Stimulated activated naive CD8-positive, alpha-beta T cell treated with anti-CD3 and anti-CD28 coated beads, Interleukin-15, Interleukin-2, amounts not matched to agents 100 ng/mL and 50 ng/mL, for 24 hours (primary cell): Measurements from ENCODE around the gene ZNF516.

ENCODE experiments used
- H3K27ac Mint-ChIP-seq: one replicate; pipeline ENCODE4 v1.8.0; 2021; ENCODE audit warnings: mild to moderate bottlenecking, mixed read lengths
- H3K27me3 Mint-ChIP-seq: one replicate; pipeline ENCODE4 v1.8.0; 2021; ENCODE audit warnings: mixed read lengths
- H3K36me3 Mint-ChIP-seq: one replicate; pipeline ENCODE4 v1.8.0; 2021; ENCODE audit warnings: low read depth, mixed read lengths
- H3K4me1 Mint-ChIP-seq: one replicate; pipeline ENCODE4 v1.8.0; 2021; ENCODE audit warnings: low read depth, mixed read lengths
- H3K4me3 Mint-ChIP-seq: one replicate; pipeline ENCODE4 v1.8.0; 2021; ENCODE audit warnings: mild to moderate bottlenecking, mixed read lengths
- H3K9me3 Mint-ChIP-seq: one replicate; pipeline ENCODE4 v1.8.0; 2021; ENCODE audit warnings: mixed read lengths

Gene ZNF516

DNA sequence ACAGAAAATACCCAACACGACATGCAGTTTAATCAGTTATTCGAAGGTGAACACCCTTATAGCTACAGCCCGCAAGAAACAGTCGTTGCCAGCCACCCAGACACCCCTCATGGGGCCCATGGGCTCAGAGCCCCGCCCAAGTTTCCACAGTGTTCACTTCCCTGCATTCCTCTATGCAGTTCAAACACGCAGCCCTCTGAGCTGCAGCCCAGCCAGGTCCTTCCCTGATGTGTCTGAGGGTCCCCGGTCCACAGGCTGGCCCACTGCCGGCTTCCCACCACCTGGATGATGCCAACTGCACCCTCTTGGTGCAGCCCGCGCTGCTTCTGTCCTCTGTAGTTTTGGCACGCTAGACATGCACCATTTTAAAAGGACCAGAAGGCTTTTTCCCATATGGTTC is 87.4 kb downstream of the ZNF516 start:
- Mint-ChIP-seq H3K9me3 (no peaks in the 10 kb centered on the region), H3K36me3 (peaks cover 9% of the 10 kb centered on the region), H3K27ac (no peak overlapping the region), H3K27me3 (no peaks in the 10 kb centered on the region), H3K4me3 (no peak overlapping the region), H3K4me1 (peaks cover 17% of the 10 kb centered on the region)

GRCh38 chr18:76406791-76407190 is 88.3 kb downstream of the ZNF516 start:
- no peak overlapping the region for H3K4me3 Mint-ChIP-seq
- peaks cover 8% of the 10 kb centered on the region for H3K36me3 Mint-ChIP-seq
- peaks cover 17% of the 10 kb centered on the region for H3K4me1 Mint-ChIP-seq
- no peaks in the 10 kb centered on the region for H3K27me3 Mint-ChIP-seq
- no peak overlapping the region for H3K27ac Mint-ChIP-seq
- no peaks in the 10 kb centered on the region for H3K9me3 Mint-ChIP-seq

DNA sequence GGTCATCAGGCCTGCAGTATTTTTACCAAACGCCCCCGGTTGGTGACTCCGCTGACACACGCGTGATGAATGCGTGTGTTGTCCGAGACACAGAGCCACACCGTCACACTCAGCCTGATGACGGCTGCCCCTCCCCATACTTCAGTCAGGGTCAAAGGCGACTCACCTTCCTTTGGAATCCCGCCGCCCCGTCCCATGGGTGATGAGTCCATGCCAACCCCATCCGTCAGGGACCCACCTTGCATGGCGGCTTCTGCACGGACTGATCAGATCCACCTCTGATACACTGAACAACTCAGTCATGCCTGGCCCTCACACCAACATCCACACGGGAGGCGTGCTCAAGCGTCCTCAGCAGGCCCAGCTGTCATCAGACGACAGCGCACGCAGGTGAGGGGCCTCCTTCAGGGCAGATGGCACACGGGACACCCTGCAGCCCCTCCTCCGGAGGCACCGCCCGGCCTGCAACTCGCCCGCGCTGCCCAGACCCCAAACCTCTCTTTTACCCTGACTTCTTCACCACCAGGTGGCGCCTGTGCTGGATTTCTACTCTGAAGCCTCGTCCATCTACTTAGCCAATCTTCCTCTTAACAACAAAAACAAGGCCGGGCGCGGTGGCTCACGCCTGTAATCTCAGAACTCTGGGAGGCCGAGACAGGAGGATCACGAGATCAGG is 89.2 kb downstream of the ZNF516 start:
- H3K27me3 Mint-ChIP-seq, result no peaks in the 10 kb centered on the region
- H3K4me3 Mint-ChIP-seq, result no peak overlapping the region
- no peaks in the 10 kb centered on the region for H3K9me3 Mint-ChIP-seq
- no peak overlapping the region for H3K27ac Mint-ChIP-seq
- peaks cover 8% of the 10 kb centered on the region for H3K36me3 Mint-ChIP-seq
- H3K4me1 Mint-ChIP-seq, result peaks cover 9% of the 10 kb centered on the region

DNA sequence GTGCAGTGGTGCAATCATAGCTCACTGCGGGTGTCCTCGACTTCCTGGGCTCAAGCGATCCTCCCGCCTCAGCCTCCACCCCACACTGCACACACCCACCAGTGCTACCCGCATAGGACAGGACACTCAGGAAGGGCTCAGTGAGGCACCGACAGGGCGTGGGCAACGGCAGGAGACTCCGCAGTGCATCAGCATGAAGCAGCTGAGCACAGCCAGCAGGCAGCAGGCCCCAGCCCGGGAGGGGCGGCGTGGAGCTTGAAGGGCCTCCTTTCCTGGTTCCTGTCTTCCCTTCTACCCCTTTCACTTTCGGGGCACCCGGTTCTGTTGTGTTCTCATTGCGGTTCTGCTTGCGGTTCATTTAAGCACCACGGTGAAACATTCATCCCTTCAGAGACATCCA is 89.8 kb downstream of the ZNF516 start:
- Mint-ChIP-seq H3K36me3 (peaks cover 8% of the 10 kb centered on the region), H3K4me1 (peaks cover 4% of the 10 kb centered on the region), H3K9me3 (no peaks in the 10 kb centered on the region), H3K27ac (no peak overlapping the region), H3K27me3 (no peaks in the 10 kb centered on the region), H3K4me3 (no peak overlapping the region)

- H3K4me1 Mint-ChIP-seq, result peaks cover 2% of the 10 kb centered on the region
- peaks cover under 1% of the 10 kb centered on the region for H3K36me3 Mint-ChIP-seq
- H3K27me3 Mint-ChIP-seq, result no peaks in the 10 kb centered on the region
- H3K4me3 Mint-ChIP-seq, result no peak overlapping the region
- no peaks in the 10 kb centered on the region for H3K9me3 Mint-ChIP-seq
- H3K27ac Mint-ChIP-seq, result no peak overlapping the region
Measured at GRCh38 chr18:76404345-76404831, 90.7 kb downstream of the ZNF516 start.

DNA sequence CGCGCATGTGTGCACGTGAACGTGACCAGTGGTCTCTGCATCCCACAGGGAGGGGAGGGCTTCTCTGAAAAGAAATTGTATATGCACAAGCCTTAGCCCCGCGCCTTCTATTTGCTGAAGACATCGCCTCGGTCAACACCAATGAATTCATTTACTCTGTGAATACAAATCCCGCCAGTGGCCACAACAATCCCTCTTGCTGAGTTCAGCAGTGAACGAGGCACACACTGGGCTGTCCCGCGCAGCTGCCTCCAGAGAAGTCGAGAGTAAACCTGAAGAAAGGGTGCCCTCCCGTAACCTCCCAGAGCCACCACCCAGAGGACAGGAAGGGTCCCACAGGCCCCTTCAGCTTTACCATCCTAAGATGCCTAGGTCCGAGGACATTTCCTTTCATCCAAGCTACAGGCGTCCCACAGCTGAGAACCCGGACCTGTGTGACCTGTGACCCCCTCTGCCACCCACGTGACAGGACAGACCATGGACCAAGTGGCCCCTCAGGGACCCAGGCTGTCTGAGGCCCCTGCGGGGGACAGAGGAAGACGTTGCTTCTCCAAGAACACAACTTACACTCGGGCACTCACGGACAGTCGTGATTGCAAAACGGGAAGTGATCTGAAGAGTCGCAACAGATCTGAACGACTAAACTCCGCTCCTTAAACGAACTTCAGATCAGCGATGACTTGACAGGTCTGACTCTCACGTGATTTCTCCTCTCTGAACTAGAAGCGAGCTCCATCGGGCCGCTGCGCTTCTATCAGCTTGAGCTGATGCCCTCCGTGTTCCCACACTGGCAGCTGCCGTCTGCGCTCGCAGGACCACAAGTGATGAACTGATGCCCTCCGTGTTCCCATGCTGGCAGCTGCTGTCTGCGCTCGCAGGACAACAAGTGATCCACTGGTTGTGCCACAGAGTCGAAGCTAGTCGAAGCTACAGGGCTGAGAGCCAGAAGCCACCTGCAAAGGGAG is 92.7 kb downstream of the ZNF516 start:
- Mint-ChIP-seq H3K9me3 (no peaks in the 10 kb centered on the region), H3K27ac (no peak overlapping the region), H3K27me3 (no peaks in the 10 kb centered on the region), H3K36me3 (no peaks in the 10 kb centered on the region), H3K4me3 (no peak overlapping the region), H3K4me1 (peaks cover 6% of the 10 kb centered on the region)

DNA sequence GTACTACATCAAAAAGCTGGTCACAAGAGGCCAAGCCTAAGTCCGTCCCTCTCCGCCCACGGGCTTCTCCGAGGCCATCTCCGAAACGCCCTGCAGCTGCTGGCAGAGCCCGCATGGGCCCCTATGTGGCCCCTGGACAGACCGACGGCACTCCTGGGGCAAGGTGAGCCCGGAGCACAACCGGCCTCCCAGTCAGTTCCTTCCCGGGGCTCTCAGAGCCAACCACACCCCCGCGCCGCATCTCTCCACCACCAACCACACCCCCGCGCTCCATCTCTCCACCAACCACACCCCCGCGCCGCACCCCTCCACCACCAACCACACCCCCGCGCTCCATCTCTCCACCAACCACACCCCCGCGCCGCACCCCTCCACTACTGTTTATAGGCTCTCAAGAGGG is 93.5 kb downstream of the ZNF516 start:
- Mint-ChIP-seq H3K9me3 (no peaks in the 10 kb centered on the region), H3K4me1 (peaks cover 6% of the 10 kb centered on the region), H3K4me3 (no peak overlapping the region), H3K36me3 (no peaks in the 10 kb centered on the region), H3K27ac (no peak overlapping the region), H3K27me3 (no peaks in the 10 kb centered on the region)

- Mint-ChIP-seq H3K9me3 (no peaks in the 10 kb centered on the region), H3K27ac (no peak overlapping the region), H3K36me3 (no peaks in the 10 kb centered on the region), H3K4me3 (no peak overlapping the region), H3K4me1 (peaks cover 6% of the 10 kb centered on the region), H3K27me3 (no peaks in the 10 kb centered on the region)
Measured at GRCh38 chr18:76399613-76400391, 95.2 kb downstream of the ZNF516 start.

DNA sequence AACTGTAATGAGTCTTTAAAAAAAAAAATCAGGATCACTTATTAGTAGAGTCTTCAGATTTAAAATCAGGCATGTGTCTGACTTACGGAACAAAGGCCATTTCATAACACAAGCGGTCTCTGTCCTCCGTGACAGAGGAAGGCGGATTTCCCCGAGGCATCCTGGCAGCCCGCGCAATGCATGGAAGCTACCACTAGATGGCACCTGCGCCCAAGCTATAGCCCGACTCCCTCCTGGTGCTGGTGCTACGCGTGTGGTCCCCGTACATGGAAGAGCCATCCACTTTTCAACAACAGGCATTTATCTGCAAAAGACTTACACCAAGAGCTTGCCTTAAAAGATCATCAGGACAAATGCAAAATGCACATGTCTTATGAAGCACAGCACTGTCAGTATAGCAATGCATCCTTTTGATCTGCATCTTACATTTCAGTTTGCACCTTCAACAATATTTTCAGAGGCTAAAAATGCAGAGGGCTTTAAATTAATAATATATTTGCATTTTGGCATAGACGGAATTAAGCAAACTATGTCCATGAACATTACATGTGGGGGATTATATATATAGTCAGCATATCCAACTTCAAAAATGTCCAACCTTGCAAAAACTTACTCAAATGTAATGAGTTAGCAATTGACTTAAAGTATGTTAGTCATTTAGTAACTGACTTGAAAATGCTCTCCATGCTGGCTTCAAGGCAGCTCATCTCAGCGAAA is 96.0 kb downstream of the ZNF516 start:
- no peak overlapping the region for H3K27ac Mint-ChIP-seq
- no peaks in the 10 kb centered on the region for H3K9me3 Mint-ChIP-seq
- peaks cover 6% of the 10 kb centered on the region for H3K4me1 Mint-ChIP-seq
- no peak overlapping the region for H3K4me3 Mint-ChIP-seq
- H3K27me3 Mint-ChIP-seq, result no peaks in the 10 kb centered on the region
- H3K36me3 Mint-ChIP-seq, result no peaks in the 10 kb centered on the region

DNA sequence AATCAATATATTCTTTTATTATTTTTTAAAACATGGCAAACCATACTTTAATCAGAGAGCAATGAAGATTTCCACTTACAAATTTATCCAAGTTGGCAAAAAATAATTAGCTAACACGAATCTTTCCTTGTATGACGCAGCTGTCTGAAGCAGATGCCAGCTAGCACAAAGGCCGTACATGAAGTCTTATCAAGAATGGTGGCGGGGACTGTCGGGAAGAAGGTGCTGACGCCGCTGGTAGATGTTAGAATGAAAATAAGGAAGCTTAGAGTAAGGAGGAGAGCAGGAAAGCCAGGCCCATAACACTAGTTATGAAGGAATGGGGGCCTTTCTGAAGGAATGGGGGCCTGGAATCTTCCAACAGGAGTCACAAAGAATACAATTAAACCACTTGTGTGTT is 96.7 kb downstream of the ZNF516 start:
- Mint-ChIP-seq H3K9me3 (no peaks in the 10 kb centered on the region), H3K27ac (no peak overlapping the region), H3K36me3 (no peaks in the 10 kb centered on the region), H3K4me1 (peaks cover 6% of the 10 kb centered on the region), H3K27me3 (no peaks in the 10 kb centered on the region), H3K4me3 (no peak overlapping the region)

GRCh38 chr18:76397631-76398030 is 97.4 kb downstream of the ZNF516 start:
- H3K36me3 Mint-ChIP-seq, result no peaks in the 10 kb centered on the region
- no peak overlapping the region for H3K4me3 Mint-ChIP-seq
- no peak overlapping the region for H3K27ac Mint-ChIP-seq
- no peaks in the 10 kb centered on the region for H3K27me3 Mint-ChIP-seq
- peaks cover 6% of the 10 kb centered on the region for H3K4me1 Mint-ChIP-seq
- no peaks in the 10 kb centered on the region for H3K9me3 Mint-ChIP-seq

DNA sequence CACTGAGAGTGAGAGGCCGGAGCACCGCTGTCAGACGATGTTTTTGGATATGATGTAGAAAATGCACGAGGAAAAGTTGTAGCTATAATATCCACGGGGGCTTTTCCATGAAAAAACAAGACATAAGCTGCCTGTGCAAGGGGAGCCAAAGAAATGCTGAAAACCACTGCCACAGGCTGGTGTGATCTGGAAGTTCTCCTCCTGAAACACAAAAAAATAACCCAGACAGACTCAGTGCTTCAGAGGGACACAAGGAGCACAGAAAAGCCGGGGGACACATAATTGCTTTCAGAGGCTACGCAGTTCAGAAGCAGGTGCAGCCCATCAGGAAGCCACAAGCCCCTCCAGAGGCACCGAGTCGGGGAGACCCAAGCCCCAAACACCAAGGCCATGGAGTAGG is 98.2 kb downstream of the ZNF516 start:
- Mint-ChIP-seq H3K27ac (no peak overlapping the region), H3K36me3 (no peaks in the 10 kb centered on the region), H3K9me3 (no peaks in the 10 kb centered on the region), H3K4me1 (peaks cover 6% of the 10 kb centered on the region), H3K4me3 (no peak overlapping the region), H3K27me3 (no peaks in the 10 kb centered on the region)

- no peak overlapping the region for H3K27ac Mint-ChIP-seq
- H3K9me3 Mint-ChIP-seq, result no peaks in the 10 kb centered on the region
- H3K36me3 Mint-ChIP-seq, result no peaks in the 10 kb centered on the region
- H3K4me1 Mint-ChIP-seq, result peaks cover 16% of the 10 kb centered on the region
- H3K27me3 Mint-ChIP-seq, result no peaks in the 10 kb centered on the region
- no peak overlapping the region for H3K4me3 Mint-ChIP-seq
Measured at GRCh38 chr18:76395609-76396008, 99.4 kb downstream of the ZNF516 start.

- no peak overlapping the region for H3K27ac Mint-ChIP-seq
Measured at GRCh38 chr18:76394780-76395476, 100.1 kb downstream of the ZNF516 start.

More at GRCh38 chr18:76394780-76395476, 100.1 kb downstream of the ZNF516 start:
- Mint-ChIP-seq H3K9me3 (no peaks in the 10 kb centered on the region), H3K36me3 (no peaks in the 10 kb centered on the region), H3K4me3 (no peak overlapping the region), H3K27me3 (no peaks in the 10 kb centered on the region), H3K4me1 (peaks cover 20% of the 10 kb centered on the region)
